NCI-H146 treated with DMSO at 0.1 percent for 48 hours (cell line): ENCODE results near the gene VAV2.
"Not testable (repeated sequence)": the region's sequence is repeated elsewhere in the genome, so short reads cannot be mapped to it uniquely, and the experiment has no call there.

Source experiments
- DNase-seq: peaks from one replicate; lab custom pipeline; 2025; ENCODE audit not compliant: unreplicated experiment; lab: John Stamatoyannopoulos, UW

VAV2 gene

DNA sequence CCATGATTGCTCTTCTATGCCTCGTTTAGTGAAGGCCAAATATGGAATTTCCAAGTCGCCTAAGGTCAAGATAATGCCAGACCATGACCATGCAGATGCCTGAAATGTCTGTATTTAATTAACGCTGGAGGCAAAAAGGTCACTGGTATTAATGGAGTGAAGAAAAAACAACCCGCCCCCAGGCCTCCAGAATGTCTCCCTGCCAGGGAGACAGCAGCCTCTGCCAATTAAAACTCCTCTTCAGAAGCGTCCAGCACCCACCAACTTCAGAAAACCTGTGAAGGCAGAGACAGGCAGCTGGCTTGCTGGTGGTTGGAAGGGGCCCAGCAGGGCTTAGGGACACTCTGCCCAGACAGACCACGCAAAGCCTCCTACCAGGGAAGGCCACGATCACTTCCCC lies 94.4 kb downstream of the VAV2 start:
- DNase-seq: no peak

DNA sequence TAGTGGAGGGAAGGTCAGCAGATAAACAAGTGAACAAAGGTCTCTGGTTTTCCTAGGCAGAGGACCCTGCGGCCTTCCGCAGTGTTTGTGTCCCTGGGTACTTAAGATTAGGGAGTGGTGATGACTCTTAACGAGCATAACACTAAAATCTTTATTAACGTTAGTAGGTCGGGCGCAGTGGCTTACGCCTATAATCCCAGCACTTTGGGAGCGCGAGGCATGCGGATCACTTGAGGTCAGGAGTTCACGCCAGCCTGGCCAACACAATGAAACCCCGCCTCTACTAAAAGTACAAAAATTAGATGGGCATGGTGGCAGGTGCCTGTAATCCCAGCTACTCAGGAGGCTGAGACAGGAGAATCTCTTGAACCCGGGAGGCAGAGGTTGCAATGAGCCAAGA lies 96.1 kb downstream of the VAV2 start:
- not testable (repeated sequence) for DNase-seq

DNA sequence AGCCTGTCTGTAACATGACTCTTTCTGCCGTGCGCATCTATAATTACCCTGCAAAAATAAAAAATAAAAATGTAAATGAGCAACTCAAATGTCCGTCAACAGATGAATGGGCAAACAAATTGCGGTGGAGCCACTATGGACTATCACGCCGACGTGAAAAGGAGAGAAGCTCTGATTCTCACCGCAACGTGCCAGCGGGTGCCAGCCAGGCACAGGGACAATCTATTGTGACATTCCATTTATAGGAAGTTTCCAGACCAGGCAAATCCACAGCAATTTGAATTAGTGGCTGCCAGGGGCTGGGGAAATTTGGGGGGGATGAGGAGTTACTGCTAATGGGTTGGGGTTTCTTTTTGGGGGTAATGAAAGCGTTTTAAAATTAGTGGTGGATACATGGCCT lies 96.8 kb downstream of the VAV2 start:
- no peak for DNase-seq

DNA sequence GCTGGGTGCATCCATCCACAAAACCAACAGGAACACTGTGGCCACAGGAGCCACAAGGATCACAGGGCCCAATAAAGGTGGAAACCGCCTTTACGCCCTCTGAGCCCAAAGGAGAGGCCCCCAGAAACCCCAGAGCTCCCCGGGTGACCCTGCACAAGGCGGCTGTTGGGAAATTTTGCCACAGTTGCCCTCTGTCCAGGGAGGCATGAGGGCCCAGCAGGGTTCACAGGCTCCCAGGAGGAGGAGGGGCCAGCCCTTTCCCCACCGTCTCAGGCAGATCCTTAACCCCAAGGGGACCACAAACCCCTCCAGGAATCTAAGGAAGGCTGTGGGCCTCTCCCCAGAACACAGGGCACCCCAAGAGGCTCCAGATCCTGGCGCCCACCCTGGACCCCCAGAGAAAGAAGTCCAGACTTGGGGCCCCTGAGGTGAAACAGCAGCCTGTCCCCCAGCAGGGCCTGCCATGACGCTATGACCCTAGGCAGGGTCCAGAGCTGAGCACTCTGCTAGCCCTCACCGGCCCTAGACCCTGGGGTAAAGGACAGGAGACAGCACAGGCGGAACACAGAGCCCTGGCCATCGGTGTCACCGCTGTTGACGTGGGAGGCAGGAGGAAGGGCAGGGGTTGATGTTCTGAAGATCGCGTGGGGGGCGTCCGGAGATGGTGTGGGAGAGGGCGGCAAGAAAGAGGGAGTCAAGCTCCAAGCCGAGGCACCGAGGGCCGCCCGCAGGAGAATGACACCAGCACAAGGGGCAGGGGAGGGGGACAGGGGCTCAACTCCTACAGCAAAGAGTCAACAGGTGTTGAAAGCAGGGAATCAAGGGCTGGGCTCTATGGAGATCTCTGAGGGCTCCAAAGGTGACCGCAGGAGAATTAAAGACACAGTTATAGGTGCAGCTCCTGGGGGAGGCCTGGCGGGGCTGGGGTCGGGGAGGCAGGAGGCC lies 97.5 kb downstream of the VAV2 start:
- no peak for DNase-seq

DNA sequence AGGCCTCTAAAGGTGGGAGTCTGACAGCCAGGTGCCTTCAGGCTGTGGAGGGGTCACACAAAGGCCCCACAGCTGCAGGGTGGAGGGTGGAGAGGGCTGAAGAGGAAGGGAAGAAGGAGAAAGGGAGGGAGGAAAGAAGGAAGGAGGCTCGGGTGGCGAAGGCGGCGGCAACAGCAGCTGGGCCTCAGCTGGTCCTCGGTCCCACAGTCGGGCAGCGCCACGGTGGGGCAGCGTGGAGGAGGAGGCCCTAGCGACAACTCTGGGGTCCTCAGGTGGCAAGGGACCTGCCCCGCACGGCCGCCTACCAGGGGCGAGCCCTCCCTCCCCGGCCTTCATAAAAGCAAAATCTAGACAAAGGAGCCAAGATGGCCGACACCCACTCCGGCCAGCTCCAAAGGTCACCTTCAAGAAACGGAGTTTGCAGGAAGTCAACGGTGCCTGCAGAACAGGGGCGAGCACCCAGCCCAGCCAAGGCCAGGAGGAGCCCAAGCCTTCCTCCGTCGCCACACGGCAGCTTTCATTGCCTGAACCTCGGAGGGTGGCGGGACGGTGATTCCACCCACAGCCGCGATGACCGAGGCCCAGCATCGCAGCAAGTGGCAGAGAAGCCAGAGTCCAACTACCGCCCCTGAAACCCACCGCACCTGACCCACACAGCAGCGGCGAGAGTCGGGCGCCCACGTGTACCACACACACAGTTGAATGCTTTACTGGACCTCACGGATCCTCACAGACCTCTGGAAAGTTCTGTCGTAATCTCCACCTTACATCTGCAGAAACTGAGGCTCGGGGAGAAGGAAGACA lies 98.7 kb downstream of the VAV2 start:
- no peak for DNase-seq

DNA sequence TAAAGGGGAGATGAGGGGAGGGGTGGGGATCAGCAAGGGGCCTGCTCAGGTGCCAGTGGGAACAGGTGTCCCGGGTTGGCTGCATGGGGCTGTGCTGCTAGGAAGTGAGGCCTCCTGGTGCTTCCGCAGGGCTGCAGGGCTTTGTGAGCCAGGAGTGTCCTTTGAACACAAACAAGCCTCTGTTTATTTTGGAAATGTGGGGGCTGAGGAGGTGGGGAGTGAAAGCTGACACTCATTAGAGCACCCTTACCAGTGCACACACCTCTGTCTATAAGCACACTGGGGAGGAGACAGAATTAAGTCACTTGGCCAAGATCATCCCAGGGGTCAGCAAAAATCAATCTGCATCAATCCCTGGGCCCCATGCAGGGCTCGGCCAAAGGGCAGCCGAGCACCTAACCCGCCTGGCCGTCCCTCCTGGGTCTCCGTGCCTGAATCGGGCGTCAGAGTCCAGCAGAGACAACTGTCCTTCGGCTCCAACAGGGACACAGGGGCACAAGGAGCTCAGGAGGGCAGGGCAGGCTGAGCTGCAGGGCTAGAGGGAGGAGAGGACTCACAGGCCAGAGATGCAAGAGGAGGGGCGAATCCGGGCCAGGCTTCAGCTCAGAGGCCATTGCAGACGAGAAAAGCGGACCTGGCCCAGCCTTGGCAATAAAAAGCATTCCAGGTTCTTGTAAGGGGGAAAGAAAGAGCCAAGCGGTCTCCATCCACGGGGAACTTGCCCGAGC lies 99.8 kb downstream of the VAV2 start:
- peak; percentile 92 for DNase-seq

DNA sequence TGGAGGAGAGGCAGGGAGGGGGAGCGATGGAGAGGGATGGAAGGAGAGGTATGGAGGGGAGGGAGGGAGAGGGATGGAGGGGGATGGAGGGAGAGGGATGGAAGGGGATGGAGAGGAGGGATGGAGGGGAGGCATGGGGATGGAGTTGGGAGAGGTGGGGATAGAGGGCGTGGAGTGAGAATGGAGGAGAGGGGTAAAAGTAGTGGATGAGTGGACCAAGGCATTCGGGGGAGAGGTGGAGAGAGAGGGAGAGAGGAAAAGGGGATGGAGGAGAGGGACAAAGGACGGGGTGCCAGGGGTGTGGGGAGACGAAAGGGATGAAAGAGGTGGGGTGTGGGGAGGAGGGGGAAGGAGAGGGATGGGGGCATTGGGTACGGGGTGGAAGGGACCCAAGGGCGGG lies 100.4 kb downstream of the VAV2 start:
- DNase-seq: no peak

DNA sequence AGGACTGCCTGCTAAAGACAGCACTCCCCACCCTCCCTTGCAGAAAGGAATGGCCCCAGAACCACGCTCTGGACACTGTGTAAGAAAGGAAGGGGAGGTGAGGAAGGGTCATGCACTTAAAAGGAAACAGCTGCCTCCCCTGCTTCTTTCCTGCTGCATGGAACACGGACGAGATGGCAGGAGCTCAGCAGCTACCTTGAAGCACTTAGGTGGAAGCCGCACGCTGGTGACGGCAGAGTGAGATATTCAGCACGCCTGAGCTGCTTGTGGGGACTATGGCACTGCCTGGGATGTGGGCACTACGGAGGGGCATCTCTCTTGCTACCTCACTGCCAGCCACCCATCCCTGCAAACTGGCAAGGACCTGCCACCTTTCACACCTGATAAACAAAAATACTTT lies 101.5 kb downstream of the VAV2 start:
- DNase-seq: no peak

DNA sequence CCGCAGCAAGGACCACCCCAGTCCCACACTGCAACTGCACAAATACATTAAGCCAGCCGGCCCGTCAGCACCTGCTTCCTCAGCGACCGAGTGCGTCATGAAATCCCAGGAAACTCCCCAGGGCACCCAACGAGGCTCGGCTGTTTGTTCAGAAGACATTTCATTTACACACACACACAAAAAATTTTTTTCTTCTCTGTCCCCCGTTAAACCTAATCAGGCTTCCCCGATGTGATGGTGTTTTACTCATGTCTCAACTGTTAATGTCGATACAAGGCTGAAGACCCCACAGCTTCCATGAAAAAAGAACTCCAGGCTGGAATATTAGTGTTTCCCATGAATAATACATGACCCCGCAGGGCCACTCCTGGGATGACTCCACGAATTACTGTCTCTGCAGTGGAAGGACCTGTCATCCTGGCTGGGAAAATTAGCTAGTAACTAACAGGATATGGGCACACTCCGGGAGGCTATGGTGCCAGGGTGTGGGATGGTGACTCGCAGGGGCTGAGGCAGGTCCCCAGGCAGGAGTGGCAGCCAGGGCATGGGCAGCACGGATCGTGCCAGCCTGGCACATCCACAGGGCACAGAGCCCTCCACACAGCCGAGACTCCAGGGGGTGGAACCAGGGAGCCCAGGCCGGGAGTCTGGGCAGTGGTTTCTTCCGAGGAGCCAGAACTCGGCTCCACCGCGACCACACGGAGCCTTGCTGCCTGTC lies 102.4 kb downstream of the VAV2 start:
- DNase-seq: peak; percentile 53

DNA sequence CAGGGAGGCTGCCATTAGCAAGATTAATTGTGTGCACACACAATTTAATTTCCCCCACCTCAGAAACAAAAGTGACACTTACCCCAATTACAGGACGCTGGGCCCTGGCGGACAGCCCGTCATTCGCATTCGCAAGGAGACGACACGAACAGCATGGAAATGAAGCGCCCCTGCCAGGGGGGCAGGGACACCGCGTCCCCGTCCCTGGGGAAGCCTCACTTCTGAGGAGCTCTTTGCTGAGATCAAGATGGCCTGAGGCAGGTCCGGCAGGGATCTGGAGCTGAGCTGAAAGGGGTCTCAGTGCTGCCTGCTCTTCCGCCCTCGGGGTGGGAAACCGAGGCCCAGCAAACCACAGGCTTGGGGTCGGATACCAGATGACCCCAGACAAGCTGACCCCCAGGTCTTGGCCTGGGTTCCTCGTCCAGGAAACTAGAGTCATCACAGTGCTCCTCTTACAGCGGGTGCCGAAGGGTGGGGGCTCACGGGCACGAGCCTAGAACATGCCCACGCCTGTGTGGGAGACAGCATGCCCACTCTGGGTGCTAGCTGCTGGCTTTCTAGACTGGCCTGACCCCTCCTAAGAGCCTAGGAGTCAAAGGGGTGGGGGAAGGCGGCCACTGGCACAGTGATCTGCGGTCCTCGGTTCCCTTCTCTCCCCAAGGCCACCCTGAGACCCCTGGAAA lies 103.2 kb downstream of the VAV2 start:
- DNase-seq: no peak

DNA sequence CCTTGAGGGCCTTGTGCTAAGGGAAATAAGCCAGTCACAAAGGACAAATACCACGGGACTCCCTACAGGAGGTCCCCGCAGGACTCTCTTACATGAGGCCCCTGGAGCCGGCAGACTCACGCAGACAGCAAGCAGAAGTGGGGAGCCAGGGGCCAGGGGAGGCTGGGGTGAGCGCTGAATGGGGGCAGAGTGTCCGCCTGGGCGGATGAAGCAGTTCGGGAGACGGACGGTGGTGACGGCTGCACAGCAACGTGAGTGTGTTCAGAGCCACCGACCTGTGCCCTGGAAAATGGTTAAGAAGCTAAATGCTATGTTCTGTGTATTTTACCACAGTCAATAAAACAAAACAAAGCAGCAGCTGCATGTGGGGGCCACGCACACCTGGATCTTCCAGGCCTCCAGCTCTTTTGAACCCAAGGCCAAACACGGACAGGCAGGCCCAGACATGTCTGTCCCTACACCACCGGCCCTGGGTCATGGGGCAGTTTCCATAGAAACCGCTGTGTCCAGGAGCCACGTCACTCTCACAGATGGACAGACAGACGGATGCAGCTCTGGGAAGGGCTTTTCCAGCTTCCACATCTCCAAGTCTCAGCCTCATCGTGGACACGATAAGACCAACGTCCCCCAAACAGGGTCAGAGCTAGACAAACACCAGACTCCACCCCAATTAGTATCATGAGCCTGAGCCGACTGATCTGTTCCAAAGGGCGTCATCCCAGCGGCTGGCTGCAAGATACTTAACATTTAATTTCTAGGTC lies 103.9 kb downstream of the VAV2 start:
- DNase-seq: peak; percentile 90

DNA sequence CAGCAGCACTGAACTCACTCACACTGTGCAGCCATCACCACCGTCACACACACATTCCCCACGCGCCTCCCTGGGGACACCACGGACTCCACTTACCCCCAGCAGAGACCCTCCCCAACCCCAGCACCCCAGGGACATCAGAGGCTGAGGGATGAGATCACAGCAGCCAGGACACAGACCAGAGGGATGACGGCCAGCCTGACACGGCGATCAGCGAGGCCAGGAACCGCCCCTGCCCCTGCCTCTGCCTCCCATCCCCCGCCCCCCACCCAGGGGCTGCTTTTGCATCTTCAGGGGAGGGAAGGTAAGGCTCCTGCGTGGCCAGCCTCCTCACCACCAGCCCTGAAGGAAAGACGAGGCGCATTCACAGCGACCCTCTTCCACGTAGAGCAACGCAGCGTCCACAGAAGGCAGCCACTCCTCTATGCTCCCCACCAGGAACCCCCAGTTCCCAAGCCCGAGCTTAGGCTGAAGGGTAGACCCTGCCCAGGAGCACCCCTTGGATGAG lies 104.5 kb downstream of the VAV2 start:
- no peak for DNase-seq

DNA sequence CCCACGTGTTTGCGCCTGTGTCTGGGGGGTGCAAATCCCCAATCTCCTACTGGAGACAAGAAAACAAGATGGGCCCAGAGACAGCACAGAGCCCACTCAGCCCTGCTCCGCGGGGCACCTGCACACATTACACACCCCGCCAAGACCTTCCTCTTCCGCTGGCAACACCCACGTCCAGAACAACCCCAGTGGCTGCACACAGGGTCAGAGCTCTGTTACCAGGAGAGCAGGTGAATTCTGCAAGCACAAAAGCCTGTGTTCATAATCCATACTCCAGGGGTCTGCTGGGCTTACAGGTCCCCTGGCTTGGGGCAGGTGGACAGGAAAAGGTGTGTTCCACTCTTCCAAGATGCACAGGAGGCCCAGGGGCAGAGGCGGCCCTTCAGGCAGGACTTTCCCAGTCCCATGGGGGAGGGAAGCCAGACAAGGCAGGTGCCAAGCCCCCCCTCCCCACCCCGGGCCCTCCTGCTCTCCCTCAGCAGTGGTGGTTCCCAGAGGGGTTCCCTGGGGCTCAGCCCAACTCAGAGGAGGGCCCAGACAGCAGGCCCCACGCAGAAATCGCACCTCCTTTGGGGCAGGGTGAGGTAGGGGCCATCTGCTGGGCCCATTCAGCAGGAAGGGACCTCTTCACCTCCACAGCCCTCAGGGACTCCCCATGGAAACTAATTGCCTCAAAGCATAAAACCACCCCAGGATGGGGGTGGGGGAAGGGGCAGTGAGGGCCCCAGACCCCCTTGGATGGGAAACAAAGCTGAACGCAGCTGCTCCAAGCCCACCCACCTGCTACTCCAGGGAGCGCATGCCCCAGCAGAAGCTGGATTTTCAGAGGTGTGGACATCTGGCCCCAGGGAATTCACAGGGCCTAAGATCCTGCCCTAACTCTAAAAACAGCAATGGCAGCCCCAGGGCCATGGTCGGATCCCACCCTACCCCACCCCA lies 105.3 kb downstream of the VAV2 start:
- peak; percentile 44 for DNase-seq

DNA sequence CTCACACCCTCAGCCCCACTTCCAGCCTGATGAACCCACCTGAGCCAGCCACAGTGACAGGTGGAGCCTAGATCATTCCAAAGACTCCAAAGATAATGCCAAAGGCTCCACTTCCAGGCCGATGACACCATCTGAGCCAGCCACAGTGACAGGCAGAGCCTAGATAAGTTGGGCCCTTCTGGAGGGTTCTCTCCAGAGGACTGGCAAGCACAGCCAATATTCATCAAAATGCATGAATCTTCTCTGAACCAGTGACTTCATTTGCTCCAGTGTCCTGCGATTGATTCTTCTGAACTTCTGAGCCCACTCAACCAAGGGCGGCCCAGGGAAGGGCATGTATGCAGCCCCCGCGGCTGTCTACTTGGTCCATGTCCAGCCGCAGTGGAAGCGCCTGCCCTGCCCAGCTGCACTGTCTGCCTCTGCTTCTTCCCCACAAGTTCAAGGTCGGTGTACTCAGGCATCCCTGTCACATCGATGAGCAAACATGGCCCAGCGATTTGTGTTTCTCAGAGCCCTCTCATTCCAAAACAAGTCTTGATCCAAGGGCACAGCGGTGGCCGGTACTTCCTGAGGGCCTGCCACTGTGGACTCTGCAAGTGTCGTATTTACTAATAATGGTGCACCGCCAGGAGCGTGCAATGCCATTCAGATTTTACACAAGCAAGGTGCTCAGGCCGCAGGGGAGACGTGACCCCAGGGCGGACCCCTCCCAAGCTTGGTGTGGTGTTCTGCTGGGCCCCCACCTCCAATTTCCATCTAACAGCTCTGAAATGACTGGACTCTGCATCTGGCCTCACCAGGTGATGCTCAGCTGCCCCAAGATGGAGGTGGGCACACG lies 107.0 kb downstream of the VAV2 start:
- DNase-seq: no peak

DNA sequence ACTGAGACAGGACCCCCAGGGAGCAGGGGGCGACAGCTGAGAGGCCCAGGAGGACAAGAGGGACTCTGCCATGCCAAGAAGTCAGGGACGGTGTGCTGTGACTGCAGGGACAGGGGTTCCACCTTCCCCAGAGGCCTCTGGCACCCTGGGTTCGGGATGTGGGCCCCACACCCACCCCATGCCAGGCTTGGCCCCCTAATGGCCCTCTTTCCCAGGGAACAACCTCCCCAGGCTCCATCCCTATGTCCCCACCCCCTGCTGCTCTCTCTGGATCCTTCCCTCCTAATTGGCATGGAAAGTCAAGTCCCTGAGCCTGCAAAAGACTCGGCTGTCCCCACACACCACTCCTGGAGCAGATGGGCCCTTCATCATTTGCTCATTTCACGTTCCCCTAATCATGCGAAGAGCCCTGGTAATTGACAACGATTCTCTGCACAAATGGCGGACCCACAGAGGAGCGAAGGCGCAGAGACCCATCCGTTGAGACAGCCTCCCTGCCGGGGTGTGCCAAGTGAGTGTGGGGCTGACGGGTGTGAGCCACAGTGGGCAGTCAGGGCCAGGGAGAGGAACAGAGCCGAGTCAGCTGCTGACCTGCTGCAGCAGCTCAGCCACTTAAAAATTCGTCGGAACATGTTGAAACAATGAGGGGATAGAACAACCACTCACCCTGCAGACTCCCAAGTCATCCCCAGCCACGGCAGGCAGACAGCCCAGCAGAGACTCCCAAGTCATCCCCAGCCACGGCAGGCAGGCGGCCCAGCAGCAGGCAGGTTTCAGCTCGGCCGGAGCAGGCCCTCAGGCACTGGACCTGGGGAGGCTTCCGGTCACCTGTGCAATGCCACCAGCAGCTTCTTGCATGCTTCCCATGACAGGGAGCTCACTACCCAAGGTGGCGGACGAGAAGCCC lies 109.0 kb downstream of the VAV2 start:
- no peak for DNase-seq

DNA sequence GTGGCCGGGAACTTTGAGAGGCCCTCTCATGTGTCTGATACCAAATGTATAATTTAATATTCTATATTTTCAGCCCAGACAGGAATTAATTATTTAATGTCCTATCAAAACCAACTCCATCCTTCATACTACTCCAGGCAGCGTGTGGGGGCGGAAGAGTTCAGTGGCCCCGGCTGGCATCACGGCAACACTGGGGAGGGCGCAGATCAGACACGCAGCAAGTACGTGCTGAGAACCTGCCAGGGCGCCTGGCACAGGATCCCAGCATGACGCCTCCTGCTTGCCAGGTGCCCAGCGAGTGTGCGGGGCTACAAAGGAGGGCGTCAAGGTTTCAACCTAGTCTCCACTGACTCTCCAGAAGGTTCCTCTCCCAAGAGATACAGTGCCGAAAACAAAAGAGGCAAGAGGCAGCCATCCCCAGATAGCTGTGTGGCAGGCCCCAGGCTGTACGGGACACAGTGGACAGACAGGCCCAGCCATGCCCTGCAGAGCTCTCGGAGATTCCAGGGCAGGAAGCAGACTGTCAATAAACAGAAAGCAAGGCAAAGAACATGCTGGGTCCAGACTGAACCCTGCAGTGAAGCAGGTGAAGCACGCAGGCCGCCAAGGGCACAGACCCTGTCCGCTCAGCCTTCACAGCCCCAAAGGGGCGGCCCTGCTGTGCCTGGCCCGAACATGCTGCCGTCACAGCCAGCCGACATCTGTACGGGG lies 110.3 kb downstream of the VAV2 start:
- DNase-seq: no peak
